IPS-NIHi7 (cell line): ENCODE data around the gene C1orf74.

Experiments
- DNase-seq: peaks from one replicate; pipeline ENCODE4 v3.0.0; 2012; ENCODE audit warnings: mixed read lengths; ENCODE audit errors: extremely low spot score

Gene C1orf74

DNA sequence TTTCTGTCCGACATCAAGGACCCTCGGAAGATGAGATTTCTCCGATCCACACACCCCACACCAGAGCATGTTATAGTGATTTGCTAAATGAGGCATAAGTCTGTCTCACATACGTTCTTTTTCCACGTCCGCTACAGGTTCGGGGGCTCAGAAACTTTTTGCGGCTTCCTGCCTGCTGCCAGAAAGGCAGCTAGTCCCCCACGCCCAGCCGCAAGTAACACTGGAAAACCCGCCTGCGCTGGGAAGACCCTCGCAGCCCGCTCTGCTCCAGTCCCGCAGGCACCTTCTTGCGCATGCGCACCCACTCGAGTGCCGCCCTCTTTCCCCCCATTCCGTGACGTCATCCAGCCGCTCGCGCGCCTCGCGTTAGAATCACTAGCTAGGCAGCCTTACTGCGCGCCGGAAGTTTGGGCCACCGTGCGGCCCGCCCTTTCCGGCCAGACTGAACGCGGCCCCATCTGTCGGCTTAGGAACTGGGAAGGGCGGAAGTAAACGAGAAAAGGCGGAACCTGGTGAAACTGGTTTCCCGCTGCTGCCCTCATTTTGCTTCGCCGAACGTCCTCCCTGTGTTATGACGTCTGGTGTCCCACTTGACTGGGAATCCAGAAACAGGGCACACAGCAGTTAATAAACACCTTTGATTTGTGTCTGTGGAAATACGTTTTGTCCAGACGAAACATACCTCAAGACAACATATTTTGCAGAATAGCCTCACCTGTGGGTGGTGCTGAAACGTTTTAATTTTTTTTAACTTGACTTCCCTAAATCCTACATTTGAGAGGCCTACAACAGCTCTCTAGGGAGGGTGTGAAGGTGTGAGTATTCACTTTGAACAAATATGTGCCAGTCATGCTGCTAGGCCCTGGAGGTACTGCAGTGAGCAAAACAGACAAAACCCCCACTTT lies at the start of gene C1orf74:
C1orf74 (minus strand) TSS at position 295 of the 905 bp plus-strand sequence. CDS start 925 bp downstream, outside the sequence.
- peak; percentile 100 for DNase-seq

DNA sequence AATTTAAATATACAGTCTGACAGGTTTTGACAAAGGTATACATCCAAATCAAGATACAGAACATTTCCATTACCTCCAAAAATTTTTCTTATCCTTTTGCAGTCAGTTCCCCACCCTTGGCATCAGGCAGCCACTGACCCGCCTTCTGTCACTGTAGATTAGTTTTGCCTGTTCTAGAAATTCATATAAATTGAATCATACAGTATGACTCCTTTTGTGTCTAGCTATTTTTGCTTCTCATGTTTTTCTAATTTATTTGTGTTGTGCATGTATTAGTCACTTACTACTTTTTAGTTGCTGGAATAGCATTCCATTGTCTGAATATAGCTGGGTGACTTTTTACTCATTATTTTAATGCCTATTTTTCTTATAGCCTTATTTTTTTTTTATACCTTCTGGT lies 47.3 kb upstream of the C1orf74 start:
- no peak for DNase-seq

DNA sequence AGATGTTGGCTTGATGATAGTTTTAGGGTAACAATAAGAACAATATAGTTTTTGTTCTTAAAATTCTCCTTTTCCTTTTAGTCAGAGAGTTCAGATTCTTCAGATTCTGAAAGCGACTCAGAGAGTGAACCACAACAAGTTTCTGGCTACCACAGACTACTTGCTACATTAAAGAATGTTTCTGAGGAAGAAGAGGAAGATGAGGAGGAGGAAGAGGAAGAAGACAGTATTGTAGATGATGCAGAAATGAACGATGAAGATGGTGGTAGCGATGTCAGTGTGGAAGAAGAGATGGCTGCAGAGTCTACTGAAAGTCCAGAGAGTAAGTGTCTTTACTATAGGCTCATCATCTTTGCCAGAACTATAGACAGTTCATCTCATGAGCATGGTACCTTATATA lies 46.4 kb upstream of the C1orf74 start:
- no peak for DNase-seq

DNA sequence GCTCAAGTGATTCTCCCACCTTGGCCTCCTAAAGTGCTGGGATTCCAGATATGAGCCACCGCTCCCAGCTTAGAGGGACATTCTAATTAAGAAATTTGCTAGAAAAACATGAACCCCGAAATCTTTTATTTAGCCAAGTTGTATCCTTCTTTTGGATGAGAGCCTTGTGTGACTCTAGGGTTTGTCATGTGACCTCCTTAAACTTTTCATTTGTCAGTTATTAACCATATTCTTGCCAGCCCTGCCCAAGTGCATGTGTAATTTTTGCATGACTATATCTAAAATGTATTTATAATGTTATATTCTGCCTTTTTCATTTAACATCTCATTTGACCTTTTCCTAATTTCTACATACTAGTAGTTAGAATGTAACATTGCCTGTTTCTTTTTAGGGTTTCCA lies 45.4 kb upstream of the C1orf74 start:
- no peak for DNase-seq

DNA sequence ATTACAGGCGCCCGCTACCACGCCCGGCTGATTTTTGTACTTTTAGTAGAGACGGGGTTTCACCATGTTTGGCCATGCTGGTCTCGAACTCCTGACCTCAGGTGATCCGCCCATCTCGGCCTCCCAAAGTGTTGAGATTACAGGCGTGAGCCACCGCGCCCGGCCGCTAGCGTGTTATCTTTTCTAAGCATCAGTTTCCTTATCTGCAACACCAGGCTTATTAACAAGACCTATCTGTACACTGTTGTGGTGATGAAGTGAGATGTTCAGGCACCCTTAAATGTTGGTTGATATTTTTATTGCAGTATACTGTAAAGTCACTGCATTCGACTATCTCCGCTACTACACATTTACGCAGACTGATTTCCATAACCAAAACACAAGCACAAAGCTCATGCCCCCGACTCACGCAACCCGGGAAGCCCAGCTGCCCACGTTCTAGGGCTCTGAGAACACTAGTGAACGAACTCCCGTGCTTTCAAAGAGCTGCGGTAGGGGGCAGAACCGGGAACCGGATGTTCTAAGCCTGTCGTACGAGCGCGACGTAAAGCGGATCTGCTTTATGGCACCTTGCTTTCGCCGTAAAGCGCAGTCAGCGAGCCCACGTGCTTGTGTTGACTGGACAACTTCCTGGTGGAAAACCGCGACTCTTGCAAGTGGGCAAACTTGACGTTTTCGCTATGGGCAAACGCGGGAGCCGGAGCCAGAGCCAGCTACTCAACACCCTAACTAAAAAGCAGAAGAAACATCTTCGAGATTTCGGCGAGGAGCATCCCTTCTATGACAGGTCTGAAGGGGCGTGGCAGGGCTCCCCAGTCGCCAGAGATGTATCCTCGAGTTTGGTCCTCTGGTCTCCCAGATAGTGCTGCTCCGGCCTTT lies 43.3 kb upstream of the C1orf74 start, which contains the start of gene UTP25:
UTP25 (plus strand) TSS at position 589 of the 879 bp plus-strand sequence; CDS start at position 681, 92 bp downstream.
- peak; percentile 91 for DNase-seq

DNA sequence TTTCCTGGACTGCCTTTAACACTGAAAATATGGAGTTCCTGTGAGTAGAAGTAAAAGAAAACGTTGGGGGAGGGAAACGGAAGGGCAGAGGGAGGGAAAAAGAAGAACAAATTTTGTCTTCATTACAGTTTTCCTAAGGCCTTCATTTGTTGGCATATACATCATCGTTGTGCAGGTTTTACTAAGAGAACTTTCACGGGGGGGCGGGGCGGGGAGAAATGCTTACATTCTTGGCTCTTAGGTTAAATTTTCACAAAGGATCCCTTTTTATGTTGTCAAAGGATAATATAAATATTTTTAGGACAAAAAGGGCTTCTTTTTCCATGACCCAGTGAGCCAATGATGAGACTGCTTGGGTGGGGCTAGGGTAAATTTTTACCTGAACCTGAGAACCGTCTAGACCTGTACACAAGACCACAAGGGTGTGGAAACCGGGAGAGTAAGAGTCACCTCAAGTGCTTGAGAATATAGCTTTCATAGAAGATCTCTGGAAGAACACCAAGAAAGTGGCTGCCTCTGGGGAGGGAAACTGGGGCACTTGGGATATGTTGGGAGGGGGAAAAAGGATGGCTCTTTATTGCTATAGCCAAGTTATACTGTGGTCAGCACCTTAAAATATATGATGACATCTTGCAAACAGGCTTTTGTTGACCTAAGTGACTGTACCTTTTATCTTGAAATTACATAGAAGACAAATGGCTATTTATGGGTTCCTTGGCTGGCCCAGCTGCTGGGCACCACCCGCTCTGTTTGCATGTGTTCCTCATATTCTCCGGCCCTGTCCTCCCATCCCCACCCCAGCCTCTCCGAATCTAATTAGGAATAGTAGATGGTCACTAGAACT lies 41.5 kb upstream of the C1orf74 start:
- no peak for DNase-seq

DNA sequence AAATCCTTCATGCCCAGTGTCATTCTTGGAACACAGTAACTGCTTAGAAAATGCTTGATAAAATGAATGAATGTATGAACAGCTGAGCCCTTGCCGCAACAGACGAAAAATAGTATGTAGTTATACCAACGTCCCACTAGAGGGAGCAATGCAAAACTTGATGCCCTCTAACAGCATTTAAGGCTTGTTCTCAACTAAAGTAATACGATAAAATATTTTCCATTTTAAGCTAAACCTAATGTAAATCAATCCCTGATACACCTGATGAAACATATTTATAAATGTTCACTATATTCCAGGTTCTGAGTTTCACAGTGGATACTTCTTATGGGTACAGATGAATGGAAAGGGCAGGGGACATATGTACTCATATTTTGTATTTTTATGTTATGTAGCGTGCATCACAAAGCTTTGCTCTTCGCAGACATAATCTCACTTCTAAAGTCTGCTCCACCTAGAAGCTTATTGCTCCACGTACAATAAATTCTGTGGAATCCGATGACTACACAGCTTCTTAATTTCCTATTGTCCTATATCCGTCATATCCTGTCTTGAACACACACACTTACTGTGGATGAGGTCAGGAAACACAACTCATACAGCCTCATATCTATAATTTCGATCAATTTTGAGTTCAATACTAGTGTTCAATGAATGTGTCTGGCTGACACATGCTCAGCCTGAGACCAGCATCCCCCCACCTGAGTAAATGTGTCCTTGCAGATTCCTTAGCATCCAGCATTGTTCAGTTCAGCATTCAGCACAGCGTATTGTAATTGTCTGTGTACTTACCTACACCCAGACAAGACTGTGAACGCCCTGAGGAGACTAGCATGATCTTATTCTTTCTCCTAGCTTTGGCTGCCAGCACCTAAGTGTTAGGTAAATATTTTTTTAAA lies 39.0 kb upstream of the C1orf74 start:
- peak; percentile 49 for DNase-seq

DNA sequence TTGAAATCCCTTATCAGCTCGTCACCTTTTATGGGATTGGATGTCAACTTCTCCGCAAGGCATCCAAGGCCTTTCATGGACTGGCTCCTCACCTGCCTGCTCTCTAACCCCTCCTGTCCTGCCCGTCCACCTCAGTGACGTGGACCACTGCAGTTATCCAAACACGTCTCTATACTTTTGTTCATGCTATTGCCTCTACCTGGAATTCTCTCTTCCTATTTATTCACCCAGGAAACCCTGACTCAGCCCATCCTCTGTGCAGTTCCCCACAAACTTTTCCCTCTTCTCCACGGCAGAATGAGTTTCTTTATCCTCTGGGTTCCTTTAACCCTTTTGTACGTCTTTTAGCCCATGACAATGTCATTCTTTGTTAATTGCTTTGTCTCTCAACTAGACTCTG lies 38.3 kb upstream of the C1orf74 start:
- no peak for DNase-seq

DNA sequence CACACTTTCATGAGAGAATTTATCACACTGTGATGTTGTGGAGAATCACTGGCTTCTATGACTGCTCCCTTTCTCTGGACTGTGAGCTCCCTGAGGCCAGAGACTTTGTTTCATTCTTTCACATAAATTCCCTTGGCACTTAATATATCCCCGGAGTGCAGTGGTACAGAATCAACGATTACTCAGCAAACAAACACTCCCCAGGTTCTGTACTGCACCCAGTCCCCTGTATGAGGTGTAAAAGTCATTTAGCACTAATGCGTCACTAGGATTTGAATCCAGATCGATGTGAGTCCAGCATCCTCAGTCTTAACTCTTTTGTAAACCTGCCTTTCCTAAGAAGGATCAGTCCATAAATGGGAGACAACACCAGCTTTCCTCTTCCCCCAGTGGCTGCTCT lies 36.6 kb upstream of the C1orf74 start:
- DNase-seq: no peak

DNA sequence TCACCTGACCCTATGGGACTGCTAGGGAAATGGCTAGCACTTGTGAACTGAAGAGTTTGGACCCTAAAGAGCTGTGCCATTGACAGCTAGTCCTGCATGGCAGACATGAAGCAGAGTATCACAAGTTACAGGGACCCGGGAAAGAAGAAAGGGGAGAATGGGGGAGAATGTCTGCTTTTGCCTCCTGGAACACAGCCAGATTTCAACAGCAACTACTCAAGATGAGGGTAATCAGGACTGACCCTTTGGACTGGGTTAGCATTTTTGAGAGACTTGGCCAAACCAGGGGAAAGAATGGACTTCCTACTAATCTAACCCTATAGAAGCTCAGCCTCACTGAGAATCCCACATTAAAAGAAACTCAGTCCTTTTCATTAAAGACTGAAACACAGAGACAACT lies 34.7 kb upstream of the C1orf74 start:
- DNase-seq: no peak

DNA sequence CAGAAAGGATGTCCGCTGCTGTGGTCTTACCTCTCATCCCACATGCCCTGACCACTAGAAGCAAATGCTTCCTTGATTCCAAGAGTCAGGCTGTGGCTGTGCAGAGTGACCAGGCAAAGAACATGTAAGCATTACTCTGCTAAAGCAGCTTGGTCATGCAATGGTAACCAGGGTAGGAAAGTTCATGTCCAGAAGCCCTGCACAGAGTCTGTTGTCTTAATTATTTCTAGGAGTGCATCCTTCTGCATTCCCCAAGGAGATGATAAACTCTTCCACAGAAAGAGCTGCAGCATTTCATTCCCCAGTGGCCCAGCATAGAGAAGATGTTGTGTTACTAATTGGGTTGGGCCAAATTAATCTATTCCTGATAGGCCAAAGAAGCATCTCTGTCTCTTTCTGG lies 33.3 kb upstream of the C1orf74 start:
- no peak for DNase-seq

DNA sequence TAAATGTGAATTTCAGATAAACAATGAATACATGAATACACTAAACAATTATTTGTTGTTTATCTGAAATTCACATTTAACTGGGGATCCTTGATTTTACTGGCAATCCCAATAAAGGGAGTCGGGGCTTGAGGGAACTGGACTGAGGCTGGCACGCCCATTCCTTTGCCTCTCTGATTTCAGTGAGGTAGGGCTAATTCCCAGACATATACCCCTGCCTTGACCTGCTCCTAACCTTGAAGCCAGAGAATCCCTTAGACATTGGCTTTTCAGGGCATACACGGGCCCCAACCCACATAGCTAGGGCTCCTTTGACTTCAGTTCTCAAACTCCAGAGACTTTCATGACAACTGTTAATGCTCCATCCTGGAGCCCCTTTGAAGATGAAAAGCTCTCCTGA lies 32.6 kb upstream of the C1orf74 start:
- DNase-seq: no peak

DNA sequence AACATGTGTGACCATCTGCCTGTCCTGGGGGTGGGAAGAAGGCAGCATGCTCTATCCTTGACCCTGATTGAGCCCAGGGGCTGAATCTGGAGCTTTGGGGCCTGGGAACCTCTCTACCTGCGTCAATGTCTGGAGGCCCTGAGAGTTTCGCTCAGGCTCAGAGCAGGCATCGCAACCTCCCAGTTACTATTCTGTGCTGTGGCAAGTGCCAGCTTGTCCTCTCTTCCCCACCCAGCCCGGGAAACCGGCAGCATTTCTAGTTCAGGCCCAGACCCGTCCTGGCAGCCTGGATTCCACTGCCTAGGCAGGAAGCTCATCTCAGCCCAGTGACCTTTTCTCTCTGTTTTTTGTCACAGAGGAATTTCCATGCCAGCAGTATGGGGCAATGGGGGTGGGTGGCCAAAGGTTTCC lies 31.6 kb upstream of the C1orf74 start:
- no peak for DNase-seq

DNA sequence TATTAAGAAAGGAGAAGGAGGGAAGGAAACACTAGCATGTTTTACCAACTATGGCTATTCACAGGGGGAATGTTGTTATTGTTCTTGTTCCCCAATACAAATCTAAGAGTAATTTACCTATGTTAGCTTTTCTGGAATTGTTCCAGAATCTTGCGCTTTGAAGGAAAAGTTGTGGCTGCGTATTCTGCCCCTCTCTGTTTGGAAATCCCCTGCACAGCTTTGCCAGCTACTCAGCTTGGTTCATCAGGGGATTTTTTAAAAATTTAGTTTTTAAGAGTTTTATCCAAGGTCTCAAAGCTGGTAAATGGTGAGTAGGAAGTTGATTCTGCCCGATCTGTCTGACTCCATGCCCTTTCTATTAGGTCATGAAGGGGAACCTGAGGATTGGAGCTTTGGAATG lies 31.1 kb upstream of the C1orf74 start:
- no peak for DNase-seq

DNA sequence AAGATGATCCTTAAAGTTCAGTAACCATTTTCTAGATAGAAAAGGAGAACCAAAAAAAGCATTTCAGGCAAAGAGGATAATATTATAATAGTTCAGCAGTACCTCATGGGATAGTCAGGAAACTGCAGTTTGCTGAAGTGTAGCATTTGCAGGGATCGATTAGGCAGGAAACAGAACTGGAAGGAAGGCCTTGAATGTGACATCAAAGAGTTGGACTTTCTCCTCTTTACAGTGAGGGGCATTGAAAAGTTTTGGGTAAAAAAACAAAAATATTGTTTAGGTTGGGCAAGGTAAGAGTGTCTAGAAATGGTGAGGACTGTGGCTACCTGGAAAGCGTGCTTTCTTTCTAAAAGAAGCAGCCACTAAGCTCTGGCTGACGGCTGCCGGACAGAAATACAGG lies 29.5 kb upstream of the C1orf74 start:
- no peak for DNase-seq

DNA sequence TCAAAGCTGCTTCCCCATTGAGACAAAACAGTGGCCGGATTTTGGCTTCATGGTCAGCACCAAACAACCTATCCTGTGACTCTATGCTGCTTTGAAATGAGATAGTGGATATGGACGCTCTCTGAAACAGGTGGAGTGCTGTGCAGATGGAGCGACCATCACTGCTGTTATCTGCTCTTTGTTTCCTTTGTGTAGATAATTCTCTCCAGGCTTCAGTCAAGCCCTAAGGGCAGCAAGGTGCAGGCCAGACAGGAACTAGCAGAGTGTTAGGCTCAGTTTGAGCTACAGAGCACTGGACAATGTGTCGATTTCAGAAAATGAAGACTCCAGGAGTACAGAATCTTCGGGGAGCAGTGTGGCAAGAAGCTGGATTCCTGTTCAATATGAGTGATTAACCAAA lies 26.4 kb upstream of the C1orf74 start:
- DNase-seq: no peak

DNA sequence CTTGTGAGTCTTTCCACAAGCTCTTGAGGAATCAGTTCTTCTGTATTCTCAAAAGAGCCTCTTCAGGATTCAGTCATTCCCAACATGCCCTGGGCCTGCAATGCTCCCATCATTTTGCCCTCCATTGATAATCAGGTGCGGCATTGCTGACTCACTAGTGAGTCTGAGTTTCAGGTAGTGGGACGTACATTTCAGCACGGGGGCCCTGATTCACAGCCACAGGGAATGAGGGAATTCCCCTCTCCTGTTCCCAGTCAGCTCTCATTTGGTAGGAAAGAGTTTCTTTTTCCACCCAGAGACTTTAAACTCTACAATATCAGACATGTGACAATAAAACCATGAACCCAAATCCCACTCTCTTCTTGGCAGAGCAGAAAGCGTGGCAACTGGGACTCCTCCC lies 25.3 kb upstream of the C1orf74 start:
- no peak for DNase-seq

DNA sequence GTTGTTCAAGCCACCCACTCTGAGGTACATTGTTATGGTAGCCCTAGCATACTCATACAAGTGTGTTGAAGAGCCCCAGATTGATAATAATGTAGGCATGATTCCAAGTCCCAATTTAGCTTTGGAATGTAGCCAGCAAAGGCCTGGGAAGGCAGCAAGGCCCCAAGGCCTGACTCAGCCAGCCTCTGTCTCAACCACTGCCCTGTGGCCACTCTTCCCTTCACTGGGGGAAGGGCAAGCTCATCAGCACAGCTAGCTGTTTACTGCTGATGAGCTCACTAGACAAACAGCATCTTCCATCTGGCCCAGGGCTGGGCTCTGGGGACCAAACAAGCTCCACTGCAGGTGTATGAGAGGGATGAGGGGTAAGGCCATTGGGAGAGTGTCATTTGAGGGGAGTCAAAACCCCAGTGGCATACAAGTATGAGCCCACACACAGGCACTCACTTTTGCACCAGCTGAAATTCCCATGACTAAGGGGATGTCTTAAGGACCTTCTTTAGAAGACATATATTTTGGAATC lies 23.8 kb upstream of the C1orf74 start:
- DNase-seq: peak; percentile 26

DNA sequence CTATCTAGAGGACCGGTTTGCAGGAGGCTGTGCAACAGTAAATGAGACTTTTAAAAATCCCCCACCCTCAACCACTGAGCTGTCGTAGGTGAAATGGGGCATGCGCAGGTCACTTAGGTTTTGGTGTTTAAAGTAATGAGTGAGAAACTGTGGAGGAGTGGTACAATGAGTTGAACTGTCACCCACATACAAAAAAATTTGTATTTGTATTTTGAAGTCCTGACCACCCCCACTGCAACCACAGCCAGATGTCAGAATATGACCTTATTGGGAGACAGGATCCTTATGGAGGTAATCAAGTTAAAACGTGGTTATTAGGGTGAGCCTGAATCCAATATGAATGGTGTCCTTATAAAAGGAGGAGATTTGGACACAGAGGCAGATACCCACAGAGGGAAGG lies 23.1 kb upstream of the C1orf74 start:
- DNase-seq: no peak
